CD14-positive monocyte (primary cell): ENCODE measurements around the gene MRGPRD. TPM values are rescaled to one million over a fixed set of nuclear protein-coding genes. Genes with fewer than 3 reads are reported as not detected.

Source experiments
- DNase-seq, 3 donors: peaks; one replicate each; pipeline ENCODE4 v3.0.0-alpha.2; 2011 to 2022
- H2AFZ ChIP-seq: 2 replicates; pipeline ENCODE4 v1.6.0; 2012; ENCODE audit warnings: mild to moderate bottlenecking, low read depth, low read length, inconsistent platforms; ENCODE audit not compliant: insufficient read depth, poor library complexity, severe bottlenecking
- H3K27ac ChIP-seq, 2 donors: 1 replicate in 1 of 2; 2 replicates in 1 of 2; pipeline ENCODE4 v1.5.1; 2012 to 2013; ENCODE audit warnings: low read length in 2 of 2, control low read depth in 1 of 2, inconsistent platforms in 1 of 2, low read depth in 1 of 2, mild to moderate bottlenecking in 1 of 2
- H3K27me3 ChIP-seq, 2 donors: one replicate each; pipeline versions ENCODE4 v1.6.0 to v1.6.1; 2011 to 2013; ENCODE audit warnings: low read length in 2 of 2; ENCODE audit not compliant: control insufficient read depth in 2 of 2, insufficient read depth in 2 of 2
- H3K36me3 ChIP-seq, 2 donors: replicated peaks in 1 of 2; 1 replicate in 1 of 2; 2 replicates in 1 of 2; pipeline versions ENCODE4 v1.5.1 to v1.6.1; 2012 to 2013; ENCODE audit warnings: low read length in 2 of 2, control low read depth in 1 of 2, inconsistent platforms in 1 of 2, mild to moderate bottlenecking in 1 of 2; ENCODE audit not compliant: insufficient read depth in 2 of 2, control insufficient read depth in 1 of 2
- H3K4me1 ChIP-seq, 2 donors: 1 replicate in 1 of 2; 2 replicates in 1 of 2; pipeline versions ENCODE4 v1.5.1 to v1.6.1; 2012 to 2013; ENCODE audit warnings: low read length in 2 of 2, control low read depth in 1 of 2, inconsistent platforms in 1 of 2, mild to moderate bottlenecking in 1 of 2, moderate library complexity in 1 of 2; ENCODE audit not compliant: insufficient read depth in 2 of 2, control insufficient read depth in 1 of 2
- H3K4me2 ChIP-seq: replicated peaks from 2 replicates; pipeline ENCODE3; 2012; ENCODE audit warnings: low read length, moderate library complexity, mild to moderate bottlenecking; ENCODE audit not compliant: poor library complexity, severe bottlenecking; ENCODE audit errors: extremely low read depth
- H3K4me3 ChIP-seq, 3 experiments: fragments of 200-600 bp in 1 of 3; sonication (generic) in 1 of 3; replicated peaks in 1 of 3; 1 replicate in 2 of 3; 2 replicates in 1 of 3; pipeline ENCODE4 v1.5.1; 2011 to 2013; ENCODE audit warnings: low read length in 3 of 3, mild to moderate bottlenecking in 3 of 3, control low read depth in 2 of 3, low read depth in 2 of 3, inconsistent platforms in 1 of 3, moderate library complexity in 1 of 3
- H3K79me2 ChIP-seq: 2 replicates; pipeline ENCODE4 v1.6.0; 2012; ENCODE audit warnings: mild to moderate bottlenecking, control low read depth, inconsistent platforms, low read length, moderate library complexity; ENCODE audit not compliant: insufficient read depth
- H3K9ac ChIP-seq: 2 replicates; pipeline ENCODE4 v1.6.0; 2017; ENCODE audit warnings: low read length, mild to moderate bottlenecking; ENCODE audit not compliant: insufficient read depth, poor library complexity, severe bottlenecking
- H3K9me3 ChIP-seq, 2 donors: replicated peaks in 1 of 2; 1 replicate in 1 of 2; 2 replicates in 1 of 2; pipeline versions ENCODE4 v1.5.1 to v1.6.1; 2012 to 2013; ENCODE audit warnings: low read length in 2 of 2, control low read depth in 1 of 2; ENCODE audit not compliant: control insufficient read depth in 1 of 2, insufficient read depth in 1 of 2
- H4K20me1 ChIP-seq: 2 replicates; pipeline ENCODE4 v1.6.0; 2012; ENCODE audit warnings: mild to moderate bottlenecking, low read length, control low read depth, moderate library complexity; ENCODE audit not compliant: insufficient read depth
- H3K27ac Mint-ChIP-seq, 7 donors: one replicate each; pipeline ENCODE4 v1.8.0; 2020; ENCODE audit warnings: mild to moderate bottlenecking in 7 of 7, mixed read lengths in 7 of 7, moderate library complexity in 6 of 7, inconsistent platforms in 2 of 7
- H3K27me3 Mint-ChIP-seq, 3 donors: one replicate each; pipeline ENCODE4 v1.8.0; 2021 to 2022; ENCODE audit warnings: low read depth in 3 of 3, mild to moderate bottlenecking in 3 of 3, mixed read lengths in 3 of 3, moderate library complexity in 3 of 3, inconsistent platforms in 1 of 3
- H3K36me3 Mint-ChIP-seq, 2 donors: one replicate each; pipeline ENCODE4 v1.8.0; 2020; ENCODE audit warnings: mixed read lengths in 2 of 2, inconsistent platforms in 1 of 2, mild to moderate bottlenecking in 1 of 2
- H3K4me1 Mint-ChIP-seq: one replicate; pipeline ENCODE4 v1.8.0; 2020; ENCODE audit warnings: mild to moderate bottlenecking, mixed read lengths
- H3K4me3 Mint-ChIP-seq, 2 donors: one replicate each; pipeline ENCODE4 v1.8.0; 2020; ENCODE audit warnings: mild to moderate bottlenecking in 2 of 2, mixed read lengths in 2 of 2, moderate library complexity in 1 of 2
- H3K9me3 Mint-ChIP-seq, 7 donors: one replicate each; pipeline ENCODE4 v1.8.0; 2020 to 2022; ENCODE audit warnings: mixed read lengths in 7 of 7, mild to moderate bottlenecking in 6 of 7, moderate library complexity in 6 of 7, inconsistent platforms in 2 of 7
- CTCF ChIP-seq: fragments of 200-600 bp; IDR thresholded peaks from one replicate; pipeline ENCODE4 v1.8.0; 2022; ENCODE audit warnings: antibody characterized with exemption, mild to moderate bottlenecking
- WGBS: methylation state at CpG from one replicate; pipeline ENCODE4 v1.1.5; 2013; ENCODE audit warnings: missing lambda C conversion rate; ENCODE audit not compliant: insufficient coverage; 5-methylcytosine and 5-hydroxymethylcytosine counted together
- intact Hi-C, 2 donors: fragments of 100-400 bp; cut with micrococcal nuclease; formaldehyde crosslinking; loops; one replicate each; pipeline versions ENCODE4 v1.15.0 to v1.15.1; 2023
- polyA plus RNA-seq, 3 donors: library from polyadenylated mRNA; depleted of rRNA in 1 of 3; unstranded in 2 of 3; stranded (reverse) in 1 of 3; fragments of 300-500 nt in 2 of 3; fragments of >200 nt in 1 of 3; fragmentation: Illumina TruSeq in 2 of 3; gene quantifications; 1 replicate in 2 of 3; 2 replicates in 1 of 3; pipeline ENCODE4 v1.2.3, GENCODE V29; 2012 to 2021

The MRGPRD gene
- polyA plus RNA-seq, 3 donors, result not detected

GRCh38 chr11:69022260-69022659 is 41.5 kb upstream of the MRGPRD start:
- Histone ChIP-seq H3K36me3 (no peaks in the 10 kb centered on the region), H4K20me1 (no peaks in the 10 kb centered on the region), H3K27me3 (no peaks in the 10 kb centered on the region), H3K9me3 (no peaks in the 10 kb centered on the region), H3K4me2 (no peak overlapping the region), H3K79me2 (no peaks in the 10 kb centered on the region), H3K4me1 (peaks cover 12 to 19% of the 10 kb centered on the region in 2 donors), H3K27ac (no peak overlapping the region), H2AFZ (no peak overlapping the region), H3K4me3 (no peak overlapping the region), H3K9ac (no peak overlapping the region)
- intact Hi-C loops, result no loop called here
- no peak overlapping the region for H3K4me3 Mint-ChIP-seq
- DNase-seq, result no peak
- no peak for TF ChIP-seq CTCF
- peaks cover 16% of the 10 kb centered on the region for H3K4me1 Mint-ChIP-seq
- no peak overlapping the region for H3K27ac Mint-ChIP-seq
- H3K36me3 Mint-ChIP-seq, result no peaks in the 10 kb centered on the region
- H3K9me3 Mint-ChIP-seq, result no peaks in the 10 kb centered on the region
- 95% methylated on average over 4 of the region's 10 CpGs for WGBS
- H3K27me3 Mint-ChIP-seq, result peaks cover 0 to 3% (median 2%) of the 10 kb centered on the region in 3 donors

DNA sequence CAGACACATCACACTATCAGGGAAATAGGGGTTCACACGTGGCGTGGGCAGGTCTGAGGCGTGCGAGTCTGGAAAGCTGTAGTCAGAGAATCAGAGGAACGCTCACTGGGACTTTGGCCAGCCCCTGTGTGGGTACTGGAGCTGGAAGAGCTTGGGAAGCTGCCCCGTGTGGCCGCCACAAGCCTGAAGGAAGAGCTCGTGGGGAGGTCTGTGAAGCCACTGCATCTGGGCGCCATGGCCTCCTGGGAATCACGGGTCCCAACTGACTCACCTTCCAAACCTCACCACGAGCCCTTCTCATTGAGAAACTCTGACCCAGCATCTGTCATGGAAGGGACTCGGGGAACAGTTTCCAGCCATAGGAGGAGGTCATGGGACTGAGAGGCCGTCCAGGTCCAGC is 38.1 kb upstream of the MRGPRD start:
- Mint-ChIP-seq H3K4me1 (no peaks in the 10 kb centered on the region), H3K27ac (peak overlapping the region in 1 of 7 donors; percentile 73), H3K9me3 (peaks cover 0 to 3% (median 2%) of the 10 kb centered on the region in 7 donors), H3K36me3 (no peaks in the 10 kb centered on the region), H3K4me3 (no peak overlapping the region), H3K27me3 (peaks cover 6 to 19% (median 13%) of the 10 kb centered on the region in 3 donors)
- DNase-seq, result no peak
- WGBS, result 75% methylated on average over 7 of the region's 13 CpGs
- Histone ChIP-seq H3K9ac (no peak overlapping the region), H3K4me3 (no peak overlapping the region), H3K9me3 (no peaks in the 10 kb centered on the region), H3K4me2 (no peak overlapping the region), H2AFZ (no peak overlapping the region), H4K20me1 (no peaks in the 10 kb centered on the region), H3K79me2 (no peaks in the 10 kb centered on the region), H3K27ac (no peak overlapping the region), H3K27me3 (peaks cover 0 to 10% of the 10 kb centered on the region in 2 donors), H3K4me1 (no peaks in the 10 kb centered on the region), H3K36me3 (no peaks in the 10 kb centered on the region)
- TF ChIP-seq CTCF, result no peak
- intact Hi-C loops, result no loop called here
